ENCODE data around the gene PLXND1. TPM values are rescaled to one million over a fixed set of nuclear protein-coding genes. Genes with fewer than 3 reads are reported as not detected.

Gene PLXND1
- total RNA-seq, 1 donor from 2014 or later, result 9.0 TPM

- H3K27me3 Mint-ChIP-seq (ENCODE audit: insufficient read depth, low read depth), result peaks cover 6% of the 10 kb centered on the region
- H3K4me3 Mint-ChIP-seq, result no peak overlapping the region
- Histone ChIP-seq H3K36me3 (no peaks in the 10 kb centered on the region), H3K9ac (no peak overlapping the region), H3K27ac (no peak overlapping the region), H4K20me1 (ENCODE audit: low read depth) (no peaks in the 10 kb centered on the region), H3K4me3 (no peak overlapping the region), H3F3A (ENCODE audit: low read depth) (peaks cover 9% of the 10 kb centered on the region), H3K27me3 (no peaks in the 10 kb centered on the region), H3K79me2 (ENCODE audit: low read depth) (no peaks in the 10 kb centered on the region), H3K9me3 (ENCODE audit: low read depth) (no peaks in the 10 kb centered on the region), H3K4me1 (peaks cover 21% of the 10 kb centered on the region), H2AFZ (replicated peaks) (no peak overlapping the region), H3K4me2 (no peak overlapping the region)
- H3K36me3 Mint-ChIP-seq, result no peaks in the 10 kb centered on the region
- no peak for TF ChIP-seq EZH2 (IDR thresholded peaks at IDR 0.05)
- TF ChIP-seq CTCF (IDR thresholded peaks at IDR 0.05), result no peak
- TF ChIP-seq EZH2phosphoT487 (IDR thresholded peaks at IDR 0.05), result no peak
- peaks cover 31% of the 10 kb centered on the region for H3K4me1 Mint-ChIP-seq
- H3K27ac Mint-ChIP-seq, result no peak overlapping the region
- DNase-seq (ENCODE audit: low spot score), result no peak
- no peaks in the 10 kb centered on the region for H3K9me3 Mint-ChIP-seq
Measured at GRCh38 chr3:129525341-129525968, 81.0 kb downstream of the PLXND1 start.

DNA sequence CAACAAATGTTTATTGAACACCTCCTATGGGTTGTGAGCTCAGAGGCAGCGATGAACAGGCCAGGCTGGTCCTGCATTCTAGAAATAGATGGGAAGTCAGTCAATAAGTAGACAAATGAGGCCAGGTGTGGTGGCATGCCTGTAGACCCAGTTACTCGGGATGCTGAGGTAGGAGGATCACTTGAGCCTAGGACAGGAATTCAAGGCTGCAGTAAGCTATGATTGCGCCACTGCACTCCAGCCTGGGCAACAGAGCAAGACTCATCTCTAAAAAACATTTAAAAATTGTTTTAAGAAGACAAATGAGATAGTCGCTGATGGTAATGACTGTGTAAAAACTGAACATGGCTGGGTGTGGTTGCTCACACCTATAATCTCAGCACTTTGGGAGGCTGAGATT is 82.4 kb downstream of the PLXND1 start:
- no peak overlapping the region for H3K4me3 Mint-ChIP-seq
- Histone ChIP-seq H3K4me3 (no peak overlapping the region), H3K4me1 (peaks cover 12% of the 10 kb centered on the region), H3K9ac (no peak overlapping the region), H3K27ac (no peak overlapping the region), H4K20me1 (ENCODE audit: low read depth) (no peaks in the 10 kb centered on the region), H3K27me3 (no peaks in the 10 kb centered on the region), H3F3A (ENCODE audit: low read depth) (peaks cover 9% of the 10 kb centered on the region), H2AFZ (replicated peaks) (no peak overlapping the region), H3K4me2 (no peak overlapping the region), H3K79me2 (ENCODE audit: low read depth) (no peaks in the 10 kb centered on the region), H3K36me3 (no peaks in the 10 kb centered on the region), H3K9me3 (ENCODE audit: low read depth) (no peaks in the 10 kb centered on the region)
- peaks cover 6% of the 10 kb centered on the region for H3K27me3 Mint-ChIP-seq (ENCODE audit: insufficient read depth, low read depth)
- peaks cover 21% of the 10 kb centered on the region for H3K4me1 Mint-ChIP-seq
- H3K36me3 Mint-ChIP-seq, result no peaks in the 10 kb centered on the region
- no peak overlapping the region for H3K27ac Mint-ChIP-seq
- DNase-seq (ENCODE audit: low spot score), result no peak
- TF ChIP-seq EZH2phosphoT487 (IDR thresholded peaks at IDR 0.05) (no peak), EZH2 (IDR thresholded peaks at IDR 0.05) (no peak), CTCF (IDR thresholded peaks at IDR 0.05) (no peak)
- H3K9me3 Mint-ChIP-seq, result no peaks in the 10 kb centered on the region

GRCh38 chr3:129522953-129523352 is 83.5 kb downstream of the PLXND1 start:
- no peaks in the 10 kb centered on the region for H3K79me2 ChIP-seq (ENCODE audit: low read depth)
- DNase-seq (ENCODE audit: low spot score), result no peak
- peaks cover 12% of the 10 kb centered on the region for H3K4me1 ChIP-seq
- no peak overlapping the region for H3K4me2 ChIP-seq
- no peaks in the 10 kb centered on the region for H3K36me3 Mint-ChIP-seq
- peaks cover 9% of the 10 kb centered on the region for H3F3A ChIP-seq (ENCODE audit: low read depth)
- H3K27ac ChIP-seq, result no peak overlapping the region
- H3K27me3 Mint-ChIP-seq (ENCODE audit: insufficient read depth, low read depth), result peaks cover 6% of the 10 kb centered on the region
- H2AFZ ChIP-seq (replicated peaks), result no peak overlapping the region
- H3K9me3 Mint-ChIP-seq, result no peaks in the 10 kb centered on the region
- H3K27ac Mint-ChIP-seq, result no peak overlapping the region
- peaks cover 21% of the 10 kb centered on the region for H3K4me1 Mint-ChIP-seq
- no peaks in the 10 kb centered on the region for H4K20me1 ChIP-seq (ENCODE audit: low read depth)
- no peak overlapping the region for H3K9ac ChIP-seq
- H3K36me3 ChIP-seq, result no peaks in the 10 kb centered on the region
- TF ChIP-seq EZH2 (IDR thresholded peaks at IDR 0.05) (no peak), EZH2phosphoT487 (IDR thresholded peaks at IDR 0.05) (no peak), CTCF (IDR thresholded peaks at IDR 0.05) (no peak)
- H3K4me3 ChIP-seq, result no peak overlapping the region
- no peaks in the 10 kb centered on the region for H3K9me3 ChIP-seq (ENCODE audit: low read depth)
- no peaks in the 10 kb centered on the region for H3K27me3 ChIP-seq
- H3K4me3 Mint-ChIP-seq, result no peak overlapping the region

All from neural progenitor cell (in vitro differentiated cells).